AG04450 (cell line): ENCODE results near the gene MARCHF3. TPM values are rescaled to one million over a fixed set of nuclear protein-coding genes. Genes with fewer than 3 reads are reported as not detected.

Source experiments
- CTCF ChIA-PET: fragments of 300-600, 350-600 bp; formaldehyde crosslinking; extraction: SDS; loops from one replicate; lab custom pipeline; 2022; ENCODE audit warnings: antibody characterized with exemption, inconsistent platforms; lab: Charles Lee
- POLR2A ChIA-PET: fragments of 350-600 bp; formaldehyde crosslinking; extraction: SDS; loops from one replicate; lab custom pipeline; 2021; ENCODE audit warnings: antibody characterized with exemption, inconsistent platforms; lab: Yijun Ruan, JAX
- DNase-seq: peaks from one replicate; pipeline ENCODE4 v3.0.0-alpha.2; 2011; ENCODE audit warnings: low read depth, low spot score
- H3K27ac ChIP-seq: one replicate; pipeline ENCODE4 v1.5.1; 2012; ENCODE audit warnings: low read depth, low read length, control low read depth
- H3K27me3 ChIP-seq: one replicate; pipeline ENCODE4 v1.6.0; 2012; ENCODE audit warnings: low read length; ENCODE audit not compliant: control insufficient read depth, insufficient read depth
- H3K4me3 ChIP-seq: 2 replicates; pipeline ENCODE4 v1.5.1; 2011; ENCODE audit warnings: mild to moderate bottlenecking, low read depth, low read length, control low read depth
- H3K9me3 ChIP-seq: 2 replicates; pipeline ENCODE4 v1.5.1; 2012; ENCODE audit warnings: low read length; ENCODE audit not compliant: control insufficient read depth, insufficient read depth
- CTCF ChIP-seq: IDR thresholded peaks from 2 replicates; pipeline ENCODE4 v1.5.1; 2011; ENCODE audit warnings: low read depth, low read length, control low read depth, inconsistent platforms
- polyA plus RNA-seq: library from polyadenylated mRNA; depleted of rRNA; stranded (reverse); fragments of >200 nt; gene quantifications from 2 replicates; pipeline ENCODE4 v1.2.3, GENCODE V29; 2011

The MARCHF3 gene
- polyA plus RNA-seq, 1 experiment: 6.7 TPM

GRCh38 chr5:126915496-126915895, 114.9 kb downstream of the MARCHF3 start:
- Histone ChIP-seq H3K4me3 (no peak overlapping the region), H3K27me3 (no peaks in the 10 kb centered on the region), H3K9me3 (no peaks in the 10 kb centered on the region), H3K27ac (no peak overlapping the region)
- DNase-seq: no peak
- ChIA-PET CTCF (no interaction called here), POLR2A (no interaction called here)
- TF ChIP-seq CTCF: no peak

GRCh38 chr5:126914801-126915436, 115.4 kb downstream of the MARCHF3 start:
- ChIA-PET POLR2A (no interaction called here), CTCF (no interaction called here)
- no peak for DNase-seq
- H3K4me3 ChIP-seq: no peak overlapping the region
- no peak for TF ChIP-seq CTCF
- H3K9me3 ChIP-seq: no peaks in the 10 kb centered on the region
- H3K27ac ChIP-seq: no peak overlapping the region
- no peaks in the 10 kb centered on the region for H3K27me3 ChIP-seq

GRCh38 chr5:126912616-126913200, 117.7 kb downstream of the MARCHF3 start:
- DNase-seq: no peak
- TF ChIP-seq CTCF: no peak
- peaks cover 5% of the 10 kb centered on the region; the same call in 1 of the 2 replicates for H3K9me3 ChIP-seq
- H3K27me3 ChIP-seq: no peaks in the 10 kb centered on the region
- no peak overlapping the region for H3K27ac ChIP-seq
- no peak overlapping the region for H3K4me3 ChIP-seq
- CTCF ChIA-PET: no interaction called here
- POLR2A ChIA-PET: no interaction called here

GRCh38 chr5:126911986-126912385, 118.4 kb downstream of the MARCHF3 start:
- CTCF ChIA-PET: no interaction called here
- no peak overlapping the region for H3K4me3 ChIP-seq
- POLR2A ChIA-PET: no interaction called here

More at GRCh38 chr5:126911986-126912385, 118.4 kb downstream of the MARCHF3 start:
- no peak overlapping the region for H3K27ac ChIP-seq
- peaks cover 5% of the 10 kb centered on the region; the same call in 1 of the 2 replicates for H3K9me3 ChIP-seq
- no peak for DNase-seq
- no peaks in the 10 kb centered on the region for H3K27me3 ChIP-seq
- no peak for TF ChIP-seq CTCF
